ENCODE data around the gene C3orf18. TPM values are rescaled to one million over a fixed set of nuclear protein-coding genes. Genes with fewer than 3 reads are reported as not detected.

The C3orf18 gene
- total and polyA plus RNA-seq, 2 experiments from 2014 or later, result 2.4 to 7.7 TPM

DNA sequence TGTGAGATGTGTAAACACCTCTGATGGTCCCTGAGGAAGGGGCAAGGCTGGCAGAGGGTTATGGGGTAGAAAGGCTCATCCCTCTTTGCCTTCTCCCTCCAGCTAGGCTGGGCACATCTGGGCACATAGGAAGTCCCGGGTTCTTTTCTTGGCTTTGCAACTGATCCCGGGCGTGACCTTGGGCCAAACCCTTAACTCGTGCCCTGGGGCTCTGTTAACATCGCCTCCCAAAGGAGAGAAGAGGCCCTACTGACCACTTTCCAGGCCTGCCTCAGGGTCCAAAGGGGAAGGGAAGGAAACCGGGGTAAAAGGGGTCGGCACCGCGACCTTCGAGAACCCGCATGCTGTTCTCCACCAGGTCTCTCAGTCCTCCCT is 549 bp downstream of the C3orf18 start:
- DNase-seq (ENCODE audit: low spot score) (no peak), ATAC-seq (no peak)
- Mint-ChIP-seq H3K4me1 (peaks cover 11% of the 10 kb centered on the region; the same call in 2 of the 3 replicates), H3K9me3 (no peaks in the 10 kb centered on the region), H3K27me3 (ENCODE audit: insufficient read depth, low read depth, poor library complexity) (peaks cover 13% of the 10 kb centered on the region), H3K36me3 (ENCODE audit: low read depth) (peaks cover 3% of the 10 kb centered on the region; the same call in 1 of the 3 replicates), H3K27ac (no peak overlapping the region), H3K4me3 (peak overlapping the region; percentile 73)
- Histone ChIP-seq H3K4me3 (peak overlapping the region; percentile 81), H3K27me3 (ENCODE audit: insufficient read depth) (peaks cover 13% of the 10 kb centered on the region; the same call in 1 of the 2 replicates), H3K4me2 (peak overlapping the region; percentile 97), H4K20me1 (replicated peaks; ENCODE audit: insufficient read depth) (no peaks in the 10 kb centered on the region), H2AFZ (peak overlapping the region; percentile 95), H3K9me2 (ENCODE audit: insufficient read depth) (no peaks in the 10 kb centered on the region), H3K79me2 (replicated peaks; ENCODE audit: insufficient read depth) (peaks cover 7% of the 10 kb centered on the region; the same call in 1 of the 2 replicates), H3F3A (replicated peaks; ENCODE audit: low read depth) (peaks cover 20% of the 10 kb centered on the region), H3K4me1 (ENCODE audit: insufficient read depth) (no peaks in the 10 kb centered on the region; the same call in 1 of the 2 replicates), H3K27ac (ENCODE audit: low read depth) (no peak overlapping the region), H3K36me3 (ENCODE audit: insufficient read depth) (no peaks in the 10 kb centered on the region)
- TF ChIP-seq, protein P1, sequence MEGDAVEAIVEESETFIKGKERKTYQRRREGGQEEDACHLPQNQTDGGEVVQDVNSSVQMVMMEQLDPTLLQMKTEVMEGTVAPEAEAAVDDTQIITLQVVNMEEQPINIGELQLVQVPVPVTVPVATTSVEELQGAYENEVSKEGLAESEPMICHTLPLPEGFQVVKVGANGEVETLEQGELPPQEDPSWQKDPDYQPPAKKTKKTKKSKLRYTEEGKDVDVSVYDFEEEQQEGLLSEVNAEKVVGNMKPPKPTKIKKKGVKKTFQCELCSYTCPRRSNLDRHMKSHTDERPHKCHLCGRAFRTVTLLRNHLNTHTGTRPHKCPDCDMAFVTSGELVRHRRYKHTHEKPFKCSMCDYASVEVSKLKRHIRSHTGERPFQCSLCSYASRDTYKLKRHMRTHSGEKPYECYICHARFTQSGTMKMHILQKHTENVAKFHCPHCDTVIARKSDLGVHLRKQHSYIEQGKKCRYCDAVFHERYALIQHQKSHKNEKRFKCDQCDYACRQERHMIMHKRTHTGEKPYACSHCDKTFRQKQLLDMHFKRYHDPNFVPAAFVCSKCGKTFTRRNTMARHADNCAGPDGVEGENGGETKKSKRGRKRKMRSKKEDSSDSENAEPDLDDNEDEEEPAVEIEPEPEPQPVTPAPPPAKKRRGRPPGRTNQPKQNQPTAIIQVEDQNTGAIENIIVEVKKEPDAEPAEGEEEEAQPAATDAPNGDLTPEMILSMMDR (conservative IDR thresholded peaks at IDR 0.05; ENCODE audit: low read depth in 2 of 2), result 0 out of 4 replicates have a peak, but pooled peaks of 1 of the 2 experiments have one; percentile 4
- TF ChIP-seq, protein P2, sequence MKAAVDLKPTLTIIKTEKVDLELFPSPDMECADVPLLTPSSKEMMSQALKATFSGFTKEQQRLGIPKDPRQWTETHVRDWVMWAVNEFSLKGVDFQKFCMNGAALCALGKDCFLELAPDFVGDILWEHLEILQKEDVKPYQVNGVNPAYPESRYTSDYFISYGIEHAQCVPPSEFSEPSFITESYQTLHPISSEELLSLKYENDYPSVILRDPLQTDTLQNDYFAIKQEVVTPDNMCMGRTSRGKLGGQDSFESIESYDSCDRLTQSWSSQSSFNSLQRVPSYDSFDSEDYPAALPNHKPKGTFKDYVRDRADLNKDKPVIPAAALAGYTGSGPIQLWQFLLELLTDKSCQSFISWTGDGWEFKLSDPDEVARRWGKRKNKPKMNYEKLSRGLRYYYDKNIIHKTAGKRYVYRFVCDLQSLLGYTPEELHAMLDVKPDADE (IDR thresholded peaks at IDR 0.05), result no peak

DNA sequence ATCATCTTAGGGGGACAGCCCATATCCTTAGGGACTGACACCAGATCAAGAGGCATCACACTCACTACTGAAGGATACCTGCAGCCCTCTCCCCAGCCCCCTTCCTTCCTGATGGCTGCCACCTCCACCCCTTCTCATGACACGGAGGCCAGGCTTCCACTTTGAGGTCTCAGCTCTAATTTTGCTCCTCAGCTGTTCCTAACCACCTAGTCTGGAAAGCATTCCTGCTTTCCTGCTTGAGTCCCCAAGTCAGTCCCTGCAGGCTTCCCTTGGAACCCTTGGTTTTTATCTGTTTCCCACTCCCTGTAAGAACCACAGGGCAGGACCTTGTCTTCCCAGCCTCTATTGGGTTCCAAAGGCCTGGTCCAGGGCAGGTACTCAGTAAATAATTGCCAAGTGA is 3.2 kb downstream of the C3orf18 start:
- no peak overlapping the region for H2AFZ ChIP-seq
- TF ChIP-seq ZNF114 (CRISPR knock-in tag; IDR thresholded peaks at IDR 0.05), result no peak
- no peak for TF ChIP-seq ZNF462 (CRISPR knock-in tag; IDR thresholded peaks at IDR 0.05)
- TF ChIP-seq EZH2 (IDR thresholded peaks at IDR 0.05; ENCODE audit: low read depth, unreplicated experiment), result no peak
- TF ChIP-seq STAT1 (IDR thresholded peaks at IDR 0.05; ENCODE audit: unreplicated experiment), result no peak
- no peak overlapping the region for H3K4me3 ChIP-seq
- H3K27me3 ChIP-seq (ENCODE audit: insufficient read depth), result peaks cover 13% of the 10 kb centered on the region; the same call in 1 of the 2 replicates
- no peaks in the 10 kb centered on the region for H3K36me3 ChIP-seq (ENCODE audit: insufficient read depth)
- Mint-ChIP-seq H3K4me3 (no peak overlapping the region; the same call in 2 of the 3 replicates), H3K4me1 (peaks cover 10% of the 10 kb centered on the region; the same call in 2 of the 3 replicates), H3K27me3 (ENCODE audit: insufficient read depth, low read depth, poor library complexity) (peaks cover 13% of the 10 kb centered on the region), H3K9me3 (no peaks in the 10 kb centered on the region; the same call in 2 of the 3 replicates), H3K36me3 (ENCODE audit: low read depth) (peaks cover 3% of the 10 kb centered on the region; the same call in 1 of the 3 replicates), H3K27ac (no peak overlapping the region)
- ATAC-seq (no peak), DNase-seq (ENCODE audit: low spot score) (no peak)
- H3K4me1 ChIP-seq (ENCODE audit: insufficient read depth), result no peaks in the 10 kb centered on the region; the same call in 1 of the 2 replicates
- H3F3A ChIP-seq (replicated peaks; ENCODE audit: low read depth), result peaks cover 10% of the 10 kb centered on the region; the same call in 1 of the 2 replicates
- no peaks in the 10 kb centered on the region for H4K20me1 ChIP-seq (replicated peaks; ENCODE audit: insufficient read depth)
- no peaks in the 10 kb centered on the region for H3K79me2 ChIP-seq (replicated peaks; ENCODE audit: insufficient read depth)
- no peak overlapping the region for H3K27ac ChIP-seq (ENCODE audit: low read depth)
- H3K9me2 ChIP-seq (ENCODE audit: insufficient read depth), result no peaks in the 10 kb centered on the region
- no peak overlapping the region for H3K4me2 ChIP-seq

All from GM23338 (cell line).